ENCODE data around the gene ZNF30.
"Not testable (repeated sequence)": the region's sequence is repeated elsewhere in the genome, so short reads cannot be mapped to it uniquely, and the experiment has no call there.

Gene ZNF30

DNA sequence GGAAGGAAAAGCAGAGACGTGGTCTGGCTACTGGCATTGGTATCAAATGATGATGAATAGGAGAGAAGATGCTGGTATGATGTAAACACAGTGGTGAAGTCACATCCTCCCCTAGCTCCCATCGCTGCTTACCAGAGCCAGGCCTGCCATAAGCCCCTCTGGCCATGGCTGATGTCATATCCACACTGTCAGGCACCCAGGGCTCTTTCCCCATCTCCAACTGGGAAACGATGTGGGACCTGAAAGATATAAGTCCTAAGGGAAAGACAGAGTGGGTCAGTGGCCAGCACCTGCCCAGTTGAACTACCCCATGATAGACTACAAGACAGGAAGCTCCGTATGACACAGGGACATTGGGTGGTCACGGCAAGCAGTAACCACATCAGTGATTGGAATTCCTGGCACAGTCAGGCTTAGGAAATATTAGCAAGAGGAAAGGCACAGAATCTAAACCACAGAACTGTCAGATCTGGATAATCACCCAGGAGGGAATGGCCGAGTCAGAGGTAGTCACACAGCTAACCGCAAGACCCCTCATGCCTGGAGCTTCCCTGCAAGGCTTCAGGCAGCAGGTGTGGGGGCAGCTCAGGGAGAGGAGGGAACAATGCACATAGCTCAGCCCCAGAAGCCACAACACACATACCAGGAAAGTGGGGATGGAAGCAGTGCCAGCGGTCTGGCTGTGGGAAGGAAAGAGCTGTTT, 33.6 kb downstream of the ZNF30 start:
- in situ Hi-C loops (cut with MboI; ENCODE audit: low sequenced_read_pairs): no loop called here

DNA sequence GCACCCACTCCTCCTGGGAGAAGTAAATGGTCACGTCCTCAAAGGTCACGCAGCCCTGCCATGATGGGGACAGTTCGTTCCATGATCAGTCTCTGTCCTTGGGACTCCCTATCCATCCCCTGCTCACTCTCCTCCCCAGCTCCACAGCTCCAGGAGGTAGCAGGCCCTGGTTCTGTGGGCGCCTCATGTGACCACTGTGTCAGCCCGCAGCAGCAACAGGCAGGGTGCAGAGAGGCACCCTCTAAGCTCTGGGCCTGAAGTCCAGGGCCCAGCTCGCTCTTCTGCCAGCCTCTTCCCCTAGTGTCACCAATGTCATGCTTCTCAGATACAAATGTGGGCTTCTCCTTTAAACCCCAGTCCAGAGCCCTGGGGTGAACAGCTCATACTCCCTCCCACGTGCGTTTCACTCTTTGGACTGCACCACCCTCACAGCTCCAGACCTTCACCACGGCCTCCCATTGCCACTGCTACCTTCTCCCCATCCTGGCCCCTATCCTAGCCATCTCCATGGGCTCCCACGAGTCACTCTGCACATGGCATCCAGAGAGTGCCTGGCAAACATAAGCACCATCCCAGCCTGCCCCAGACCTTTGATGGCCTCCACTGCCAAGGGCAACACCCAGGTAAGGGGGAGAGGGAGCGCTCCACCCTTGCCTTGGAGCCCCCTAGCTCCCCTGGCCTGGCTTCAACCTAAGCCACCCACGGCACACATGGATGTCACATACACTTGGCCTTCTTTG, 34.4 kb downstream of the ZNF30 start:
- in situ Hi-C loops (cut with MboI; ENCODE audit: low sequenced_read_pairs): no loop called here

DNA sequence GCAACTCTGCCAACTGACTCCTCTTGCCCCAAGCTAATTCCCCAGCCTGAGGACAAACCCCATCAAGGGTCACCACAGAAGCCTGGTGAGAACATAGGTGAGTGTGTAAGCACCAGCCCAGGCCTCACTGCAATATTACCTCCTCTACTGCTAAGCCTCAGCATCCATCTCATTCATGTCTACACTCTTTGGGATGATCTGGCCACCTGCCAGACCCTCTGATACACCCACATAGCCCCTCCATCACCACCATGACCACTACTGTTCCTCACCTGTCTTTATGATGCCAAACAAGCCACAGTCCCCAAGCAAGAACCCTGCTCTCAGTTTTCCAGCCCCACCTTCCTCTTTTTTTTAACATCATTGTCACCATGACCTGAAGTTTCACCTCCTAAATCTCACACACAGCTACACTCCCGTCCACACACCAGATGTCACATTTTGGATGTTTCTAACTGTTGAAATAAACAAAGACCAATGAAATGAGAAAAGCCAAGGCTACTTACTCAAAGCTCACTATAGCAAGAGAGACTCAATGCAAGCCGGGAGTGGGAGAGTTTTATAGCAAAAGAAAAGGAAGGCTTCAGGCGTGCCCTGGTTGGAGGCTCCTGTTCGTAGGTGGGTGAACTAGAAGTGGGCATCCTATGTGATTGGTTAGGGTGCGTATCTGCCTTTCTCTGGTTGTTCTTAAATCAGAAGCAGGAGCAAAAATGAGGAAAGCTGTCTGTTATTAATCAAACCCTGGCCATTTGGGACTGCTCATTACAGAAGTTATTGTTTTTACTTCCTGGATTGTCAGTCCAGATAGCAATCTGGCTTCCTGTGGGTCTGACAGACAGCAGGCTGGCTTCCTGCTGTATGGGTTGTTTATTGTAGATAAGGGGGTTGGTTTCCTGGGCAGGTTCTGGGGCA, 35.3 kb downstream of the ZNF30 start:
- in situ Hi-C loops (cut with MboI; ENCODE audit: low sequenced_read_pairs): no loop called here

DNA sequence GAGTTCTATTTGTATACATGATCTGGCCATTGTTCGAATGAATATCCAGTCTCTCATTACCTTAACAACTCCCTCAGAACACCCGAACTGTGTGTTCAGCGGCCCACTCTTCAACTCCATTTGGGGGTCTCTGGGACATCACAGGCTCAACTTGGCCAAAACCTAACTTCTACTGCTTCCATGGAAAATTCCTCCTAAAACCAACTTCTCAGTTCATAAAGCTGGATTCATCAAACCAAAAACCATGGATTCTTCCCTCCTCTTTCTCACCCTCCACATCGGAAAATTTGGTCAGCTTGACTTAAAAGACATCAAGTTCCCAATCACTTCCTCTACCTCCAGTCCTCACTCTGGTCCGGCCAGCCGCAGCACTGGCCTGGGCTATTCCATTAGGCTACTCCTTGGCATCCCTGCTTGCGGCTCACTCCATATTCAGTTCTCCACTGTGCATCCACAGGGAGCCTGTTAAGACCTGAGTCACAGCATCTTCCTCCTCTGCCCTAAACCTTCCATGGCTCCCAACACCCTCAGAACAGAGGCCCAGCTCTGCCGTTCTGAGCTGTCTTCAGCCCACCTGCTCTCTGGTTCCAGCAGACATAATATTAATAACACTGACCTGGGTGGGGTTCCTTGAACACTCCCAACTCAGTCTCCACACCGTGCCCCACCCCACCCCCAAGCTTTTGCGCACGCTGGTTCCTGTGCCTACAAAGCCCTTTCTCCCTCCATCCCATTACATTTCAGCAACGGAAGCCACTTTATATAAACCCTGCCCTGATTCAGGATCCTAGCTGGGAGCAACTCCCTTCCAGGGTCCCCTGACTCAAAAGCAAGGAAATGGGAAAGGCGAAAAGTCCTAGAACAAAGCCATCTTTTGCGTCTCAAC, 36.2 kb downstream of the ZNF30 start:
- in situ Hi-C loops (cut with MboI; ENCODE audit: low sequenced_read_pairs): no loop called here

DNA sequence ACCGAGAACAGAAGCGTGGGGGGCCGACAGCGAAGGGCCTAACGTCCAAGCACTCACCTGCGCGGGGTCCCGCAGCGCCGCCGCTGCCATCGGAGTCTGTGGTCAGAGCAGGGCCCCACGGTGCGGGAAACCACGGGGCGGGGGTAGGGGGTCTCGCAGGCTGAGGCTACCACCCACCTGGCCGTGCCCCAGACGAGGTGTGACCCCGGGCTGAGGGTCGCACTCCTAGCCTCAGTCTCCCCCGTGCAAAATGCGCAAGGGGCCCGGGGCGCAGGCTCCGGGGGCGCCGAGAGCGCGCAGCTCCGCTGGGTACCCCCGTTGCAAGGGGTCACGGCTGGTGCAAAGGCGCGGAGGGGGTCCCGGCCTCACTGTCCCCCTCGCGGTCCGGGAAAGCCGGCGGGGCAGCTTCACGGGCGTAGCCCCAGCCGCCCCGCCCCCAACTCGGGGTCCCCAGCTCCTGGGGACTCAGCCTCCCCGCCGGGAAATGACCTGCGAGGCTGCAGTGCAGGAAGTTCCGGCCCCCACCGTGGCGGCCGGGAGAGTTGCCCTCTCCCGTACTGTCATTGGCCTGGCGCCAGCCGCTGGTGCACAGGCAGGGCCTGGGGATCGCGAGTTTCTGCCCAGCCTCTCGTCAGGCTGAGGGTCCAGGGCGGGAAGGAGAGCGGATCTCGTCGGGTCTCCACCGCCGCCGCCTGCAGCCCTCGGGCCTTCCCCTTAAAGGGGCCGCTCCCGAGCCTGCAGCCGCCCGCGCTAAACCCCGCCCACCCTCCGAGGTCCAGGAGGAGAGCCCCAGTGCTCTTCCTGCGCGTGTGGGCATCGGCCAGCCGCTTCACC, 37.1 kb downstream of the ZNF30 start, which contains the start of gene ZNF792:
Gene ZNF792, minus strand, starts transcription at position 657 of the 834 bp plus-strand sequence. Its CDS starts 567 bp downstream, at position 90.
- in situ Hi-C loops (cut with MboI; ENCODE audit: low sequenced_read_pairs): no loop called here

DNA sequence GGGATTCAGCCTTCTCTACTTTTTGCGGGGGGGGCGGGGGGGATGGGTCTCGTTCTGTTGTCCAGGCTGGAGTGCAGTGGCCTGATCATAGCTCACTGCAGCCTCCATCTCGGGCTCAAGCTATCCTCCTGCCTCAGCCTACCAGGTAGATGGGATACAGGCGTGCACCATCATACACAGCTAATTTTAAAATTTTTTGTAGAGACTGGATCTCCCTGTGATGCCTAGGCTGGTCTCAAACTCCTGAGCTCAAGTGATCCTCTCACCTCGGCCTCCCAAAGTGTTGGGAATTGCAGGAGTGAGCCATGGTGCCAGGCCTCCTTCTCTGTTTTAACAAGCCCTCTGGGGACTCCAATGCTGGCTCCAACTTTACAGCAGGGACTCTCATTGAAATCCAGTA, 37.9 kb downstream of the ZNF30 start:
- in situ Hi-C loops (cut with MboI; ENCODE audit: low sequenced_read_pairs): no loop called here

DNA sequence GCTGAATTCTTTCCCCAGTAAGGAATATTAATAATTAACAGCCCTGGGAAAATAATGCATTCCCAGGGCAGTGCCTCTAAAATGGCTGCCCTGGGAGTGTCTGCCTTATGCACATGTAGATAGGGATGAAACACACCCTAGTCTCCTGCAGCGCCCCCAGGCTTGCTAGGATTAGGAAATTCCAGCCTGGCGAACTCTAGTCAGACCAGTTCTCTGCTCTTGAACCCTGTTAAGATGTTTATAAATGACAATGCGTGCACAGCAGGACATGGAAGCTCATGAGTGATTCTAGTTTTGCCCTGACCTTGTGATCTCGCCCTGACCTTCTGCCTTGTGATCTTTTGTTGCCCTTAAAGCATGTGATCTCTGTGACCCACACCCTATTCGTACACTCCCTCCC, 38.8 kb downstream of the ZNF30 start:
- in situ Hi-C loops (cut with MboI; ENCODE audit: low sequenced_read_pairs): not testable (repeated sequence)

DNA sequence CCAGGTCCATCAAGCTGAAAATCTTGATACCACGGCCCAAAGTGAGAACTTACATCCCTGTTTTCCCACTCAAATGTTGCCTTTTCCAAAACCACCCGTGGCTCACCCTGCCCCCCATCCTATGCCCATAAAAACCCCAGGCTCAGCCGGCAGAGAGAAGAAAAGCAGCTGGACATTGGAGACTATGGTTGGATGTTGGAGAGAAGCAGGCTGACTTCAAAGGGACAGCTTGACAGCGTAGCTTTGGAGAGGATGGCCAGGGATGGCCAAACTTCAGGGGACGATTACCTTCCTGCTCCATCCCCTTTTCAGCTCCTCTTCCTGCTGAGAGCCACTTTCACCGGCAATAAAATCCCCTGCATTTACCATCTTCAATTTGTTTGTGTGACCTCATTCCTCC, 40.8 kb downstream of the ZNF30 start:
- in situ Hi-C loops (cut with MboI; ENCODE audit: low sequenced_read_pairs): no loop called here

DNA sequence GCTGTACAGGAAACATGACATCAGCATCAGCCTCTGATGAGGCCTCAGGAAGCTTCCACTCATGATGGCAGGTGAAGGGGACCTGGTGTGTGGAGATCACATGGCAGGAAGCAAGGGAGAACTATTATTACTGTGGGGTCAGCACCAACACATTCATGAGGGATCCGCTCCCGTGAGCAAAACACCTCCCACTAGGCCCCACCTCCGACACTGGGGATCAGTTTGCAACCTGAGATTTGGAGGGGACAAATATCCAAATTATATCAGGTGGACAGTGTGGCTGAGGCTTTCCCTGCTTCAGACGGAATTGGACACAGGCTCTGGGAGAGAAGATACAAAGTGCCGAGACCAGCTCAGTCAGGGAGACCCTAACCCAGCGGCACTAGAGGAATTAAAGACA, 43.0 kb downstream of the ZNF30 start:
- in situ Hi-C loops (cut with MboI; ENCODE audit: low sequenced_read_pairs): no loop called here

DNA sequence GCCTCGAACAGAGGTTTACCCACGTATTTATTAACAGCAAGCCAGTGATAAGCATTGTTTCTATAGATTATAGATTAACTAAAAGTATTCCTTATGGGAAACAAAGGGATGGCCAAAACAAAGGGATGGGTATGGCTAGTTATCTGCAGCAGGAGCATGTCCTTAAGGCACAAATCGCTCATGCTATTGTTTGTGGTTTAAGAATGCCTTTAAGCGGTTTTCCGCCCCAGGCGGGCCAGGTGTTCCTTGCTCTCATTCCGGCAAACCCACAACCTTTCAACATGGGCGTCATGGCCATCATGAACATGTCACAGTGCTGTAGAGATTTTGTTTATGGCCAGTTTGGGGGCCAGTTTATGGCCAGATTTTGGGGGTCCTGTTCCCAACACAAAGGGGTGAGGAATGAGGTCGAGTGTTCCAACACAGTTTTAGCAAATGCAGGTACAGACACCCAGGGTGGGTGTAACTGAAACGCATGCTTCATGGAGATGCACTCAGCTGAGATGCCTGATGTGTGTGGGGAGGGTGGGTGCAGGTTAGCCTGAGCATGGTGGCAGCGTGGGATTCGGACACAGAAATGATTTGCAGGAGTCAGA, 43.6 kb downstream of the ZNF30 start:
- in situ Hi-C loops (cut with MboI; ENCODE audit: low sequenced_read_pairs): not testable (repeated sequence)

DNA sequence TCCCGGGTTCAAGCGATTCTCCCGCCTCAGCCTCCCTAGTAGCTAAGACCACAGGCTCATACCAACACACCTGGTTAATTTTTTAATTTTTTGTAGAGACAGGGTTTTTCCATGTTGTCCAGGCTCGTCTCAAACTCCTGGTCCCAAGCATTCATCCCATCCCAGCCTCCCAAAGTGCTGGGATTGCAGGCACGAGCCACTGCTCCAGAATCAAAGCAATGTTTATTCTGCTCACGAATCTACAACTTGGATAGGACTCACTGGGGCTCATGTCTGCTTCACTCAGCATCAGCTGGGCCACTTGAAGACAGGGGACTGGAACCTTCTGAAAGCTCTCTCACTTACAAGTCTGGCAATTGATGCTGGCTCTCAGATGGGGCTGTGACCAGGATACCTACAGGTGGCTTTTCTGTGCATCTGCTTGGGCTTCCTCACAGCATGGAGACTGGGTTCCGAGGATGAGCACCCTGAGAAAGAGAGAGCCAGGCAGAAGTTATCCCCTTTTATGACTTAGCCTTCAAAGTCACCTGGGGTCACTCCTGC, 45.5 kb downstream of the ZNF30 start:
- in situ Hi-C loops (cut with MboI; ENCODE audit: low sequenced_read_pairs): no loop called here

DNA sequence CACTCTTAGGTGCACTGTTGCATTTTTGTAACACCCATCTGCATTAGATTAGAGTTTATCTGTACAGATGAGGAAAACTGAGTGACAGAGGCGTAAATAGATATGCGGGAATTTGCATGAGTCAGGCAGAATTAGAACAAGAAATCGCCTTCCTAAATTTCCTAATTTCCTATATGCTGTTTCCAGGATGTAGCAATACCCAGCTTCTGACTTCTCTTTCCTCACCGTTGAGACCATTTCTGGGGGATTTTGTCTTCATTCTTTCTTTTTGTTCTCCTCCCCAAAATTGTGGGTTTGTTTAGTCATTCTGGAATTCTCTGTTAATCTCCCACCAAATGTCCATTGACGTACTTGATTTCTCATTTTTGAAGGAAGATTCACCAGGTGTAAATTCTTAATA, 47.9 kb downstream of the ZNF30 start:
- in situ Hi-C loops (cut with MboI; ENCODE audit: low sequenced_read_pairs): no loop called here

DNA sequence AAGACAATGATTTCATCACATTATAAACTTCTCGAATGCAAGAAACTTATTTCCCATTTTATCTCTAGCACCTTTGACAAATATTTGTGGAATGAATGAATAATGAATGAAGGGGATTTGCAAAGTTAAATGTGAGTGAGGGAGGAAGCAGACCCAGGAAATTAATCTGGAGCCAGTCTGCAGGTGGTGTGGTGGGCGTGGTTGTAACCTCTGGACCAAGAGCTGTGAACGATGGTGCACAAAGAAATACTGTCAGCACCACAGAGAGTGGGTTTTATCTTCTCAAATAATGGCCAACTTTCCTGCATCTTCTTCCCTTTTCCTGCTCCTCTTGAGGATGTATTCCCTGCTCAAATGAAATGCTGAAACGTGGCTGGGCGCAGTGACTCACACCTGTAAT, 48.4 kb downstream of the ZNF30 start:
- in situ Hi-C loops (cut with MboI; ENCODE audit: low sequenced_read_pairs): no loop called here

DNA sequence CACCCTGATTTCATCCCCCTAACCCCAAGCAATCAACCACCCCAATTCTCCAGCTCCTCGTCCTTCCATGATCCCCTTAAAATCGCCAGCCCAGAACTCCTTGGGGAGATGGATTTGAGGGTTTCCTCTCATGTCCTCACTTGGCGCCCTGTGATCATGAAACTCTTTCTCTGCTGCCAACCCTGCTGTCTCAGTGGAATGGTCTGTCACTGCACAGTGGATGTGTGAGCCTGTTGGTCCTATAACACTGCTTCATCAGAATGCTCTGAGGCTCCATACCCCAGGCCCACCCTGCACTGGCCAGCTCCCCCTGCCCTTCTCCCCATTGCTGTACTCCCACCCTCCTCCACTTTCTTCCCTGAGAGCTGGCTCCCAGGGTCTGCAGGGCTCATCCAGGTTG, 49.9 kb downstream of the ZNF30 start:
- in situ Hi-C loops (cut with MboI; ENCODE audit: low sequenced_read_pairs): no loop called here

DNA sequence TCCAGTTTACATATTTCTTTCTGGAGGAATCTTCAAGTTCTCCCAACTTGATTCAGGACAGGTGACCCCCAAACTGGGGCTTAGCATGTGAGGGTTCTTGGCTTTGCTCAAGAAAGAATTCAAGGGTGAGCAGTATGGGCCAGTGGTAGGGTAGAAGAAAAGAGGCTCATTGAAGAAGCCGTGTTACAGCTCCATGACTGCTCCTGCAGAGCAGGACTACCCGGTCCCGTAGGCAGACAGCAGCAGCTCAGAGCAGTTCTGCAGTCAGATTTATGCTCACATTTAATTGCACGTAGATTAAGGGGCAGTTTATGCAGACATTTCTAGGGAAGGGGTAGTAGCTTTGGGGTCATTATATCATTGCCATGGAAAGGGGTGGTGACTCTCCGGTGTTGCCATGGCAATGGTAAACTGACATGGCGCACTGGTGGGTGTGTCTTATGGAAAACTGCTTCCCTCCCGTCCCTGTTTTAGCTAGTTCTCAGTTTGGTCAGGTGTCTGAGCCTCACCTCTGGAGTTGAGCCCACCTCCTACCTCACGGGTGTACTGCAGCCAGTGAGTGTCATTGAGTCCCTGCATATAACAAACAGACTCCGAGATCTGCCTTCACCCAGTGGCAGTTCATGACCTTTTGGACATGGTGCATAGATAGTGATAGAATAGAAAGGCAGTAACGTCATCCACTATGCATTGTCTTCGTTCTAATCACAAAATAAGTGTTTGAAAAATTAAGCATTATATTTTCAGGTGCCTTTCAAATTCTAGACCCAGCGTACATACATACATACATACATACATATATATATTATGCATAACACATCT, 53.3 kb downstream of the ZNF30 start:
- in situ Hi-C loops (cut with MboI; ENCODE audit: low sequenced_read_pairs): no loop called here

DNA sequence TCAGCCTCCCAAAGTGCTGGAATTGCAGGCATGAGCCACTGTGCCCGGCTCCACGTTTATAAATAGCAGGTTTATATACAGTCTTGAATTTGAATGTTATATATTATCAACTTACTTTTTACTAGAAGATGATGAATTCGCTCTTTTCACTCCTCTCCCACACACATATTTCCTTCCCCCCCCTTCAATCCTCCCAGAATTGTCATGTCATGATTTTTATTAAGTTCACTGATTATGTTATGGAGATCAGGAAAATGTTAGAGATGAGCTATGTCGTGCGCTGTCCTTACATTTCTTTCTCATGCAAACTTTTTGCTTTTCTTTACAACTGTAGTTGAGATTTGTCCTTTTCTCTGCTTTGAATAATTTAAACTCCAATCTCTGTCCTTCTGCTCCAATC, 55.6 kb downstream of the ZNF30 start:
- in situ Hi-C loops (cut with MboI; ENCODE audit: low sequenced_read_pairs): no loop called here

DNA sequence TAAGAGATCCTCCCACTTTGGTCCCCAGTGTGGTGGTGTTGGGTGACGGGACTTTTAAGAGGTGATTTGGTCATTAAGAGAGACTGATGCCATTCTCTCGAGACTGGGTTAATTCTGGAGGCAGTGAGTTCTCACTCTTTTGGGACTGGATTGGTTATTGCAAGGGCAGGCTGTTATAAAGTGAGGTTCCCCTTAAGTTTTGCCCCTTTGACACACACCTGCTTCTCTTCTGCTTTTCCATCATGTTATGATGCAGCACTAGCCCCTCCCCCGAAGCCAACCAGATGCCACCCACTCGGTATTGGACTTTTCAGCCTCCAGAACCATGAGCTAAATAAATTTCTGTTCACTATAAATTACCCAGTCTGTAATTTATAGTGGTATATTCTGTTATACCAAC, 57.1 kb downstream of the ZNF30 start:
- in situ Hi-C loops (cut with MboI; ENCODE audit: low sequenced_read_pairs): no loop called here

DNA sequence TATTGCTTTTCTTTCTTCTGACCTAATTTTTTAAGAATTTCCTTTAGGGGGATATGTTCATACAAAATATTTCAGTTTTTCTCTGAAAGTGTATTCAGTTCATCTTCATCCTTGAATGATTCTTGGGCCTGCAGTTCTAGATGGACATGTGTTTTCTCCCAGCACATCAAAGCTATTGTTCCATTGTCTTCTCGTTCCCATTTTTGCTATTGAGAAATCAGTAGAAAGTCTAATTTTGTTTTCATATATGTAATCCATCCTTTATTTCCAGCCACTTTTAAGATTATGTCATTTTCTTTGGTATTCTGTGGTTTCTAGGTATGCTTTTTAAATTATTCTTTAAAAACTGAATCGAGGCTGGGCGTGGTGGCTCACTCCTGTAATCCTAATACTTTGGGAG, 57.6 kb downstream of the ZNF30 start:
- in situ Hi-C loops (cut with MboI; ENCODE audit: low sequenced_read_pairs): no loop called here

Measured in hTERT RPE-1 (cell line).